Measurements from ENCODE around the gene NUP85.

GRCh38 chr17:75163074-75163473, 42.4 kb upstream of the NUP85 start:
- TF ChIP-seq, protein P1, sequence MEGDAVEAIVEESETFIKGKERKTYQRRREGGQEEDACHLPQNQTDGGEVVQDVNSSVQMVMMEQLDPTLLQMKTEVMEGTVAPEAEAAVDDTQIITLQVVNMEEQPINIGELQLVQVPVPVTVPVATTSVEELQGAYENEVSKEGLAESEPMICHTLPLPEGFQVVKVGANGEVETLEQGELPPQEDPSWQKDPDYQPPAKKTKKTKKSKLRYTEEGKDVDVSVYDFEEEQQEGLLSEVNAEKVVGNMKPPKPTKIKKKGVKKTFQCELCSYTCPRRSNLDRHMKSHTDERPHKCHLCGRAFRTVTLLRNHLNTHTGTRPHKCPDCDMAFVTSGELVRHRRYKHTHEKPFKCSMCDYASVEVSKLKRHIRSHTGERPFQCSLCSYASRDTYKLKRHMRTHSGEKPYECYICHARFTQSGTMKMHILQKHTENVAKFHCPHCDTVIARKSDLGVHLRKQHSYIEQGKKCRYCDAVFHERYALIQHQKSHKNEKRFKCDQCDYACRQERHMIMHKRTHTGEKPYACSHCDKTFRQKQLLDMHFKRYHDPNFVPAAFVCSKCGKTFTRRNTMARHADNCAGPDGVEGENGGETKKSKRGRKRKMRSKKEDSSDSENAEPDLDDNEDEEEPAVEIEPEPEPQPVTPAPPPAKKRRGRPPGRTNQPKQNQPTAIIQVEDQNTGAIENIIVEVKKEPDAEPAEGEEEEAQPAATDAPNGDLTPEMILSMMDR (conservative IDR thresholded peaks at IDR 0.05; ENCODE audit: low read depth in 2 of 2): no peak
- TF ChIP-seq EZH2 (IDR thresholded peaks at IDR 0.05; ENCODE audit: low read depth, unreplicated experiment): no peak
- TF ChIP-seq POLR2AphosphoS5 (IDR thresholded peaks at IDR 0.05; ENCODE audit: low read depth): no peak
- TF ChIP-seq CREB1 (CRISPR knock-in tag; IDR thresholded peaks at IDR 0.05; ENCODE audit: low read depth): no peak
- TF ChIP-seq ZNF114 (CRISPR knock-in tag; IDR thresholded peaks at IDR 0.05): no peak
- TF ChIP-seq, protein P2, sequence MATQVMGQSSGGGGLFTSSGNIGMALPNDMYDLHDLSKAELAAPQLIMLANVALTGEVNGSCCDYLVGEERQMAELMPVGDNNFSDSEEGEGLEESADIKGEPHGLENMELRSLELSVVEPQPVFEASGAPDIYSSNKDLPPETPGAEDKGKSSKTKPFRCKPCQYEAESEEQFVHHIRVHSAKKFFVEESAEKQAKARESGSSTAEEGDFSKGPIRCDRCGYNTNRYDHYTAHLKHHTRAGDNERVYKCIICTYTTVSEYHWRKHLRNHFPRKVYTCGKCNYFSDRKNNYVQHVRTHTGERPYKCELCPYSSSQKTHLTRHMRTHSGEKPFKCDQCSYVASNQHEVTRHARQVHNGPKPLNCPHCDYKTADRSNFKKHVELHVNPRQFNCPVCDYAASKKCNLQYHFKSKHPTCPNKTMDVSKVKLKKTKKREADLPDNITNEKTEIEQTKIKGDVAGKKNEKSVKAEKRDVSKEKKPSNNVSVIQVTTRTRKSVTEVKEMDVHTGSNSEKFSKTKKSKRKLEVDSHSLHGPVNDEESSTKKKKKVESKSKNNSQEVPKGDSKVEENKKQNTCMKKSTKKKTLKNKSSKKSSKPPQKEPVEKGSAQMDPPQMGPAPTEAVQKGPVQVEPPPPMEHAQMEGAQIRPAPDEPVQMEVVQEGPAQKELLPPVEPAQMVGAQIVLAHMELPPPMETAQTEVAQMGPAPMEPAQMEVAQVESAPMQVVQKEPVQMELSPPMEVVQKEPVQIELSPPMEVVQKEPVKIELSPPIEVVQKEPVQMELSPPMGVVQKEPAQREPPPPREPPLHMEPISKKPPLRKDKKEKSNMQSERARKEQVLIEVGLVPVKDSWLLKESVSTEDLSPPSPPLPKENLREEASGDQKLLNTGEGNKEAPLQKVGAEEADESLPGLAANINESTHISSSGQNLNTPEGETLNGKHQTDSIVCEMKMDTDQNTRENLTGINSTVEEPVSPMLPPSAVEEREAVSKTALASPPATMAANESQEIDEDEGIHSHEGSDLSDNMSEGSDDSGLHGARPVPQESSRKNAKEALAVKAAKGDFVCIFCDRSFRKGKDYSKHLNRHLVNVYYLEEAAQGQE (IDR thresholded peaks at IDR 0.05; ENCODE audit: unreplicated experiment): no peak

All from GM23338 (cell line).